IMR-90 (cell line): ENCODE results near the gene MXRA8. TPM values are rescaled to one million over a fixed set of nuclear protein-coding genes. Genes with fewer than 3 reads are reported as not detected.

Experiments
- ATAC-seq: fragments of 200-7000 bp; cut with Tn5 transposase; 2 replicates; pipeline ENCODE4 v1.9.1; 2020; ENCODE audit warnings: low read depth, mild to moderate bottlenecking, moderate library complexity
- BruUV-seq: library from RNA; stranded (reverse); fragments of 400-500 nt; replicated peaks from 2 replicates; lab custom pipeline; 2021; lab: Mats Ljungman, UMichigan
- CTCF ChIA-PET: fragments of 300-600 bp; formaldehyde crosslinking; extraction: SDS; loops from one replicate; lab custom pipeline; 2021; ENCODE audit warnings: antibody characterized with exemption; lab: Yijun Ruan, JAX
- POLR2A ChIA-PET: fragments of 300-600 bp; sonication (Branson Sonifier 250); formaldehyde crosslinking; loops from one replicate; lab custom pipeline; 2022; ENCODE audit warnings: antibody characterized with exemption; ENCODE audit not compliant: unreplicated experiment; lab: Charles Lee
- DNase-seq: peaks from one replicate; pipeline ENCODE4 v3.0.0; 2013
- H2AFZ ChIP-seq: replicated peaks from 2 replicates; pipeline ENCODE3; 2013; ENCODE audit warnings: low read length, mild to moderate bottlenecking; ENCODE audit not compliant: poor library complexity
- H2AK5ac ChIP-seq: 2 replicates; pipeline ENCODE4 v1.6.1; 2013; ENCODE audit warnings: low read depth, low read length, inconsistent platforms
- H2AK9ac ChIP-seq: replicated peaks from 2 replicates; pipeline ENCODE3; 2013; ENCODE audit warnings: mild to moderate bottlenecking, low read depth, low read length, moderate library complexity; ENCODE audit not compliant: poor library complexity
- H2BK120ac ChIP-seq: 2 replicates; pipeline ENCODE4 v1.6.1; 2013; ENCODE audit warnings: low read depth, low read length, inconsistent platforms
- H2BK15ac ChIP-seq: 3 replicates; pipeline ENCODE4 v1.6.1; 2013; ENCODE audit warnings: low read depth, low read length, inconsistent platforms
- H2BK20ac ChIP-seq: 2 replicates; pipeline ENCODE4 v1.6.1; 2013; ENCODE audit warnings: low read depth, mild to moderate bottlenecking, inconsistent platforms, low read length, moderate library complexity
- H2BK5ac ChIP-seq: 2 replicates; pipeline ENCODE4 v1.6.1; 2013; ENCODE audit warnings: mild to moderate bottlenecking, low read depth, low read length, inconsistent platforms; ENCODE audit not compliant: poor library complexity, severe bottlenecking
- H3K14ac ChIP-seq: replicated peaks from 2 replicates; pipeline ENCODE4 v1.6.1; 2013; ENCODE audit warnings: low read depth, low read length, inconsistent platforms
- H3K18ac ChIP-seq: 2 replicates; pipeline ENCODE4 v1.6.1; 2013; ENCODE audit warnings: low read depth, low read length, control low read depth
- H3K23ac ChIP-seq: 2 replicates; pipeline ENCODE4 v1.6.1; 2013; ENCODE audit warnings: low read depth, low read length, inconsistent platforms
- H3K27ac ChIP-seq: 2 replicates; pipeline ENCODE4 v1.5.1; 2013; ENCODE audit warnings: mild to moderate bottlenecking, control low read depth, low read length; ENCODE audit not compliant: insufficient read depth
- H3K27me3 ChIP-seq: 2 replicates; pipeline ENCODE4 v1.6.1; 2013; ENCODE audit warnings: low read length; ENCODE audit not compliant: control insufficient read depth, insufficient read depth
- H3K36me3 ChIP-seq: 2 replicates; pipeline ENCODE4 v1.6.1; 2013; ENCODE audit warnings: low read length, mixed read lengths; ENCODE audit not compliant: control insufficient read depth, insufficient read depth
- H3K4ac ChIP-seq: 2 replicates; pipeline ENCODE4 v1.6.1; 2013; ENCODE audit warnings: low read depth, low read length, inconsistent platforms
- H3K4me1 ChIP-seq: 2 replicates; pipeline ENCODE4 v1.6.1; 2013; ENCODE audit warnings: low read length, mixed read lengths; ENCODE audit not compliant: control insufficient read depth, insufficient read depth
- H3K4me2 ChIP-seq: 2 replicates; pipeline ENCODE4 v1.6.1; 2013; ENCODE audit warnings: low read depth, mild to moderate bottlenecking, control low read depth, low read length, moderate library complexity
- H3K4me3 ChIP-seq: 2 replicates; pipeline ENCODE4 v1.5.1; 2013; ENCODE audit warnings: low read depth, mild to moderate bottlenecking, control low read depth, low read length, moderate library complexity; ENCODE audit not compliant: insufficient read depth
- H3K56ac ChIP-seq: 2 replicates; pipeline ENCODE4 v1.6.1; 2013; ENCODE audit warnings: low read length, inconsistent platforms; ENCODE audit not compliant: insufficient read depth; ENCODE audit errors: extremely low read depth
- H3K79me1 ChIP-seq, 2 experiments: 2 replicates each; pipeline ENCODE4 v1.6.1; 2013; ENCODE audit warnings: low read length in 2 of 2, inconsistent platforms in 1 of 2, low read depth in 1 of 2
- H3K9ac ChIP-seq: 2 replicates; pipeline ENCODE4 v1.6.1; 2013; ENCODE audit warnings: low read depth, low read length, control low read depth
- H3K9me1 ChIP-seq: 2 replicates; pipeline ENCODE4 v1.6.1; 2013; ENCODE audit warnings: low read length, inconsistent platforms; ENCODE audit not compliant: insufficient read depth
- H3K9me3 ChIP-seq: 2 replicates; pipeline ENCODE4 v1.6.1; 2013; ENCODE audit warnings: low read length; ENCODE audit not compliant: control insufficient read depth, insufficient read depth
- H4K20me1 ChIP-seq: 2 replicates; pipeline ENCODE4 v1.6.1; 2013; ENCODE audit warnings: low read length, inconsistent platforms; ENCODE audit not compliant: insufficient read depth
- H4K5ac ChIP-seq: 2 replicates; pipeline ENCODE4 v1.6.1; 2013; ENCODE audit warnings: mild to moderate bottlenecking, low read depth, low read length, control low read depth
- H4K8ac ChIP-seq, 2 experiments: 2 replicates each; pipeline ENCODE4 v1.6.1; 2013; ENCODE audit warnings: low read depth in 2 of 2, low read length in 2 of 2, control low read depth in 1 of 2, inconsistent platforms in 1 of 2
- H4K91ac ChIP-seq: 2 replicates; pipeline ENCODE4 v1.6.1; 2013; ENCODE audit warnings: low read depth, low read length, inconsistent platforms; ENCODE audit not compliant: insufficient read depth
- CEBPB ChIP-seq: IDR thresholded peaks from 2 replicates; pipeline ENCODE4 v1.6.1; 2012; ENCODE audit warnings: low read depth, low read length, improper control_type of control experiment
- CHD1 ChIP-seq: IDR thresholded peaks from 2 replicates; pipeline ENCODE4 v1.6.1; 2012; ENCODE audit warnings: low read depth, low read length, improper control_type of control experiment
- ELK1 ChIP-seq: fragments of 150-350 bp; IDR thresholded peaks from 2 replicates; pipeline ENCODE4 v1.6.1; 2016; ENCODE audit warnings: low read depth, mild to moderate bottlenecking, low read length, moderate library complexity, borderline replicate concordance
- FOS ChIP-seq: fragments of 150-350 bp; IDR thresholded peaks from 2 replicates; pipeline ENCODE4 v1.6.1; 2016; ENCODE audit warnings: low read depth, low read length
- MAZ ChIP-seq: IDR thresholded peaks from 2 replicates; pipeline ENCODE4 v1.6.1; 2012; ENCODE audit warnings: low read depth, mild to moderate bottlenecking, low read length, improper control_type of control experiment, moderate library complexity, borderline replicate concordance
- MXI1 ChIP-seq: IDR thresholded peaks from 2 replicates; pipeline ENCODE4 v1.6.1; 2012; ENCODE audit warnings: low read depth, mild to moderate bottlenecking, low read length, moderate library complexity, borderline replicate concordance
- NFE2L2 ChIP-seq: fragments of 150-350 bp; IDR thresholded peaks from 2 replicates; pipeline ENCODE4 v1.6.1; 2016; ENCODE audit warnings: low read depth, mild to moderate bottlenecking, low read length
- POLR2A ChIP-seq: IDR thresholded peaks from 2 replicates; pipeline ENCODE4 v1.6.1; 2012; ENCODE audit warnings: mild to moderate bottlenecking, low read depth, low read length
- RAD21 ChIP-seq: IDR thresholded peaks from 2 replicates; pipeline ENCODE4 v1.6.1; 2012; ENCODE audit warnings: low read length, improper control_type of control experiment
- RCOR1 ChIP-seq: IDR thresholded peaks from 2 replicates; pipeline ENCODE4 v1.6.1; 2012; ENCODE audit warnings: mild to moderate bottlenecking, low read length, improper control_type of control experiment; ENCODE audit not compliant: insufficient replicate concordance
- RFX5 ChIP-seq: IDR thresholded peaks from 2 replicates; pipeline ENCODE4 v1.8.0; 2012; ENCODE audit warnings: low read depth, mild to moderate bottlenecking, low read length, moderate library complexity
- WGBS, 2 experiments: methylation state at CpG; one replicate each; pipeline versions ENCODE4 v1.1.5 to v1.1.7; 2013; ENCODE audit warnings: missing lambda C conversion rate in 2 of 2; ENCODE audit not compliant: insufficient read length in 1 of 2; ENCODE audit errors: extremely low coverage in 2 of 2; 5-methylcytosine and 5-hydroxymethylcytosine counted together
- dilution Hi-C: fragments of 300-500 bp; cut with HindIII; formaldehyde crosslinking; loops from one replicate; pipeline ENCODE4 v1.14.3; 2018; ENCODE audit warnings: low sequenced_read_pairs; ENCODE audit not compliant: unreplicated experiment
- in situ Hi-C: fragments of 300-500 bp; cut with MboI; formaldehyde crosslinking; loops from 3 replicates; pipeline ENCODE4 v1.14.3; 2019; ENCODE audit warnings: low sequenced_read_pairs, inconsistent platforms, mixed read lengths
- intact Hi-C: fragments of 100-400 bp; cut with micrococcal nuclease; formaldehyde crosslinking; loops from 2 replicates; pipeline ENCODE4 v1.10.0; 2022
- polyA plus RNA-seq, 3 experiments: library from polyadenylated mRNA; depleted of rRNA; stranded (reverse); fragments of >200 nt; gene quantifications; 2 replicates each; pipeline ENCODE4 v1.2.3, GENCODE V29; 2012; ENCODE audit warnings: low replicate concordance in 1 of 3
- total RNA-seq: library from RNA; depleted of rRNA; stranded (reverse); fragments of >200 nt; gene quantifications from 2 replicates; pipeline ENCODE4 v1.2.3, GENCODE V29; 2012
- TF ChIP-seq, protein P1 (sequence below): fragments of 150-350 bp; IDR thresholded peaks from 2 replicates; pipeline ENCODE4 v1.6.1; 2017; ENCODE audit warnings: mild to moderate bottlenecking, antibody characterized with exemption, low read length, low read depth
- TF ChIP-seq, protein P2 (sequence below): conservative IDR thresholded peaks from 2 replicates; pipeline ENCODE4 v1.5.1; 2012; ENCODE audit warnings: mild to moderate bottlenecking, low read depth, low read length, improper control_type of control experiment

Gene MXRA8
- total and polyA plus RNA-seq, 2 of the 4 experiments (the other 2 are of a cell fraction) = 92.5 to 469 TPM

DNA sequence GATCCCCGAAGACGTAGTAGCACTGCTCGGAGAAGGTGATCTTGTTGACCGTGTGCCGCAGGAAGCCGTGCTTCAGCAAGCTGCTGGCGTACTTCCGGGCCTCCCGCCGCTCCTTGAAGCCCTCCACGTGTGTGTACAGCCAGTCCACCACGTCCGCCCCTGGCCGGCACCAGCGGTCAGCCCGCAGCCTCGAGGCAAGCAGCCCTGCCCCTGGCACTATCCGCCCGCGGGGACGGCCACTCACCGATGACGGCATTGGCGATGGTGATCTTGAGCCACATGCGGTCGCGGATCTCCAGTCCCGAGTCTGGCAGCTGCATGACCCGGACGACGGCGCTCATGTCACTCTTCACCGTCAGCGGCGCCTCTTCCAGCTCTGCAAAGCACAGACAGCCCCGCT is 20.1 kb downstream of the MXRA8 start:
- H3K4me1 ChIP-seq = no peaks in the 10 kb centered on the region
- no peak overlapping the region for H3K27ac ChIP-seq
- H3K79me1 ChIP-seq = peaks cover 12 to 21% of the 10 kb centered on the region in 2 experiments
- no peak overlapping the region for H3K23ac ChIP-seq
- H4K20me1 ChIP-seq = peaks cover 23% of the 10 kb centered on the region
- H2AFZ ChIP-seq = no peak overlapping the region
- no peak overlapping the region for H3K9ac ChIP-seq
- H3K9me1 ChIP-seq = peaks cover 9% of the 10 kb centered on the region
- H4K5ac ChIP-seq = no peak overlapping the region
- ATAC-seq (no peak), DNase-seq (no peak)
- 98% methylated on average over 27 of the region's 36 CpGs; no CpG with 5 or more reads in 1 of the 2 experiments for WGBS, 2 experiments
- no peak overlapping the region for H4K8ac ChIP-seq
- H3K4me2 ChIP-seq = no peak overlapping the region
- H3K4me3 ChIP-seq = no peak overlapping the region
- H2BK120ac ChIP-seq = no peak overlapping the region
- H3K9me3 ChIP-seq = no peaks in the 10 kb centered on the region
- peaks cover 48% of the 10 kb centered on the region for H3K36me3 ChIP-seq
- no TSS peak for BruUV-seq
- intact Hi-C loops (no loop called here), dilution Hi-C loops (no loop called here), in situ Hi-C loops (no loop called here)
- CTCF ChIA-PET = no interaction called here
- no peak overlapping the region for H2AK5ac ChIP-seq
- H2BK5ac ChIP-seq = no peak overlapping the region
- POLR2A ChIA-PET = no interaction called here
- no peak overlapping the region for H4K91ac ChIP-seq
- H3K4ac ChIP-seq = no peak overlapping the region
- TF ChIP-seq, protein P1, sequence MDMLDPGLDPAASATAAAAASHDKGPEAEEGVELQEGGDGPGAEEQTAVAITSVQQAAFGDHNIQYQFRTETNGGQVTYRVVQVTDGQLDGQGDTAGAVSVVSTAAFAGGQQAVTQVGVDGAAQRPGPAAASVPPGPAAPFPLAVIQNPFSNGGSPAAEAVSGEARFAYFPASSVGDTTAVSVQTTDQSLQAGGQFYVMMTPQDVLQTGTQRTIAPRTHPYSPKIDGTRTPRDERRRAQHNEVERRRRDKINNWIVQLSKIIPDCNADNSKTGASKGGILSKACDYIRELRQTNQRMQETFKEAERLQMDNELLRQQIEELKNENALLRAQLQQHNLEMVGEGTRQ = no peak
- TF ChIP-seq NFE2L2 = no peak
- no peak for TF ChIP-seq CEBPB
- TF ChIP-seq RFX5 = no peak
- TF ChIP-seq, protein P2, sequence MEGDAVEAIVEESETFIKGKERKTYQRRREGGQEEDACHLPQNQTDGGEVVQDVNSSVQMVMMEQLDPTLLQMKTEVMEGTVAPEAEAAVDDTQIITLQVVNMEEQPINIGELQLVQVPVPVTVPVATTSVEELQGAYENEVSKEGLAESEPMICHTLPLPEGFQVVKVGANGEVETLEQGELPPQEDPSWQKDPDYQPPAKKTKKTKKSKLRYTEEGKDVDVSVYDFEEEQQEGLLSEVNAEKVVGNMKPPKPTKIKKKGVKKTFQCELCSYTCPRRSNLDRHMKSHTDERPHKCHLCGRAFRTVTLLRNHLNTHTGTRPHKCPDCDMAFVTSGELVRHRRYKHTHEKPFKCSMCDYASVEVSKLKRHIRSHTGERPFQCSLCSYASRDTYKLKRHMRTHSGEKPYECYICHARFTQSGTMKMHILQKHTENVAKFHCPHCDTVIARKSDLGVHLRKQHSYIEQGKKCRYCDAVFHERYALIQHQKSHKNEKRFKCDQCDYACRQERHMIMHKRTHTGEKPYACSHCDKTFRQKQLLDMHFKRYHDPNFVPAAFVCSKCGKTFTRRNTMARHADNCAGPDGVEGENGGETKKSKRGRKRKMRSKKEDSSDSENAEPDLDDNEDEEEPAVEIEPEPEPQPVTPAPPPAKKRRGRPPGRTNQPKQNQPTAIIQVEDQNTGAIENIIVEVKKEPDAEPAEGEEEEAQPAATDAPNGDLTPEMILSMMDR = no peak
- no peak for TF ChIP-seq RAD21
- TF ChIP-seq ELK1 = no peak
- no peak for TF ChIP-seq CHD1
- TF ChIP-seq MAZ = no peak
- no peak for TF ChIP-seq RCOR1
- no peak for TF ChIP-seq FOS
- no peak for TF ChIP-seq MXI1
- no peak for TF ChIP-seq POLR2A
- no peak overlapping the region for H3K14ac ChIP-seq
- no peak overlapping the region for H2AK9ac ChIP-seq
- no peak overlapping the region for H2BK15ac ChIP-seq
- H2BK20ac ChIP-seq = no peak overlapping the region
- no peak overlapping the region for H3K56ac ChIP-seq
- H3K27me3 ChIP-seq = no peaks in the 10 kb centered on the region
- no peak overlapping the region for H3K18ac ChIP-seq
